OCI-LY7 (cell line): ENCODE measurements around the gene IGIP. TPM values are rescaled to one million over a fixed set of nuclear protein-coding genes. Genes with fewer than 3 reads are reported as not detected.
A peak's percentile ranks its signal among the peaks of the same experiment; 100 is the strongest.

Experiments
- BruUV-seq: library from RNA; stranded (reverse); fragments of 400-500 nt; replicated peaks from 2 replicates; lab custom pipeline; 2021; lab: Mats Ljungman, UMichigan
- CTCF ChIA-PET: fragments of 300-600 bp; sonication (Branson Sonifier 250); formaldehyde crosslinking; loops from one replicate; lab custom pipeline; 2022; ENCODE audit warnings: antibody characterized with exemption; ENCODE audit not compliant: unreplicated experiment; lab: Charles Lee
- POLR2A ChIA-PET: fragments of 300-600 bp; sonication (Branson Sonifier 250); formaldehyde crosslinking; loops from one replicate; lab custom pipeline; 2022; ENCODE audit warnings: antibody characterized with exemption; lab: Charles Lee
- DNase-seq: peaks from one replicate; pipeline ENCODE4 v3.0.0-alpha.2; 2015; ENCODE audit warnings: low spot score
- H2AFZ ChIP-seq: fragments of 200-600 bp; sonication (generic), shearing (Covaris generic); 2 replicates; pipeline ENCODE4 v1.6.1; 2014; ENCODE audit warnings: mild to moderate bottlenecking, antibody characterized with exemption, low read length, moderate library complexity
- H3K27ac ChIP-seq: fragments of 200-600 bp; sonication (generic); 2 replicates; pipeline ENCODE4 v1.5.1; 2014; ENCODE audit warnings: mixed run types, low read depth, mild to moderate bottlenecking, moderate library complexity, low read length, inconsistent platforms; ENCODE audit not compliant: poor library complexity, severe bottlenecking
- H3K36me3 ChIP-seq: fragments of 200-600 bp; sonication (generic); 2 replicates; pipeline ENCODE4 v1.6.1; 2014; ENCODE audit warnings: mild to moderate bottlenecking, antibody characterized with exemption, low read length, moderate library complexity, mixed read lengths; ENCODE audit not compliant: insufficient read depth
- H3K4me1 ChIP-seq: fragments of 200-600 bp; sonication (generic); 2 replicates; pipeline ENCODE4 v1.5.1; 2014; ENCODE audit warnings: mild to moderate bottlenecking, low read length; ENCODE audit not compliant: insufficient read depth, poor library complexity, severe bottlenecking
- H3K4me2 ChIP-seq: fragments of 200-600 bp; sonication (generic); 2 replicates; pipeline ENCODE4 v1.6.1; 2014; ENCODE audit warnings: mild to moderate bottlenecking, low read length
- H3K4me3 ChIP-seq: fragments of 200-600 bp; sonication (generic); 2 replicates; pipeline ENCODE4 v1.5.1; 2014; ENCODE audit warnings: mild to moderate bottlenecking, low read depth, low read length; ENCODE audit not compliant: poor library complexity, severe bottlenecking
- H3K79me2 ChIP-seq: fragments of 200-600 bp; sonication (generic); 2 replicates; pipeline ENCODE4 v1.6.1; 2016; ENCODE audit warnings: low read depth, mild to moderate bottlenecking, low read length, moderate library complexity, mixed read lengths; ENCODE audit not compliant: insufficient read depth
- H3K9me2 ChIP-seq: fragments of 200-600 bp; sonication (generic); 2 replicates; pipeline ENCODE4 v1.6.1; 2016; ENCODE audit warnings: mild to moderate bottlenecking, low read length, mixed read lengths; ENCODE audit not compliant: insufficient read depth
- H3K9me3 ChIP-seq: fragments of 200-600 bp; sonication (generic); 2 replicates; pipeline ENCODE4 v1.6.1; 2014; ENCODE audit warnings: mild to moderate bottlenecking, mixed run types, low read length, mixed read lengths
- H4K20me1 ChIP-seq: fragments of 200-600 bp; sonication (generic); 2 replicates; pipeline ENCODE4 v1.6.1; 2014; ENCODE audit warnings: mild to moderate bottlenecking, antibody characterized with exemption, low read length, moderate library complexity, mixed read lengths; ENCODE audit not compliant: insufficient read depth
- EZH2phosphoT487 ChIP-seq: fragments of 200-600 bp; sonication (generic); IDR thresholded peaks from 2 replicates; pipeline ENCODE4 v1.6.1; 2018; ENCODE audit warnings: low read depth, borderline replicate concordance, mild to moderate bottlenecking, mixed run types, antibody characterized with exemption, low read length, moderate library complexity, mixed read lengths
- intact Hi-C: fragments of 100-400 bp; cut with micrococcal nuclease; formaldehyde crosslinking; loops from one replicate; pipeline ENCODE4 v1.10.0; 2022; ENCODE audit not compliant: unreplicated experiment
- total RNA-seq, 2 experiments: library from RNA; depleted of rRNA in 1 of 2; stranded (reverse); fragments of >200 nt in 1 of 2; shearing (Covaris generic) in 1 of 2; gene quantifications; 2 replicates each; pipeline ENCODE4 v1.2.3, GENCODE V29; 2014 to 2022
- TF ChIP-seq, protein P1 (sequence below): fragments of 200-600 bp; sonication (generic); conservative IDR thresholded peaks from 2 replicates; pipeline ENCODE4 v1.5.1; 2014; ENCODE audit warnings: mild to moderate bottlenecking, antibody characterized with exemption, low read length, moderate library complexity, mixed read lengths

The IGIP gene
- total RNA-seq, 2 experiments from 2014 or later, result 3.3 to 4.9 TPM

DNA sequence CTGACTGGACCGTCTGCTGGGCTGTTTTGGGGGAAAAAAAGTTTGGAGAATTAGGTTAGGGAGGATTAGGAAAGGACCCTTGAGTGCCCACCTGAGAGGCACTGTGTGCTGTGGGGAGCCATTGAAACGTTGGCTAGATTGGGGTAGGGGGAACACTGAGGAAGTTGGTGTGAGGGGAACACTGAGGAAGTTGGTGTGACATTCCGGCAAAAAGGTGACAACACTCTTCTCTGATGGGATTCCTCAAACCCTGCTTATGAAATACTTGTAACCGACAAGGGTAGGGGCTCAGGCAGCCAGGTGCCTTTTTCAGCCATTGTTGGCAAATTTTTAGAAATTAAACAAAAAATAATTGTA, 50.3 kb downstream of the IGIP start:
- Histone ChIP-seq H3K4me2 (peak overlapping the region; percentile 92), H3K9me3 (no peaks in the 10 kb centered on the region), H3K79me2 (peaks cover 9% of the 10 kb centered on the region; the same call in 1 of the 2 replicates), H3K27ac (peak overlapping the region; percentile 46), H3K36me3 (no peaks in the 10 kb centered on the region), H2AFZ (peak overlapping the region; percentile 90), H3K4me1 (peaks cover 10% of the 10 kb centered on the region), H3K4me3 (peak overlapping the region; percentile 94), H3K9me2 (no peaks in the 10 kb centered on the region), H4K20me1 (no peaks in the 10 kb centered on the region)
- no peak for DNase-seq
- POLR2A ChIA-PET, result interaction anchor here (0.8 kb wide), 1 partner anchor 501 kb away, joined by 3 read pairs; no protein-coding TSS in a partner anchor
- TF ChIP-seq, protein P1, sequence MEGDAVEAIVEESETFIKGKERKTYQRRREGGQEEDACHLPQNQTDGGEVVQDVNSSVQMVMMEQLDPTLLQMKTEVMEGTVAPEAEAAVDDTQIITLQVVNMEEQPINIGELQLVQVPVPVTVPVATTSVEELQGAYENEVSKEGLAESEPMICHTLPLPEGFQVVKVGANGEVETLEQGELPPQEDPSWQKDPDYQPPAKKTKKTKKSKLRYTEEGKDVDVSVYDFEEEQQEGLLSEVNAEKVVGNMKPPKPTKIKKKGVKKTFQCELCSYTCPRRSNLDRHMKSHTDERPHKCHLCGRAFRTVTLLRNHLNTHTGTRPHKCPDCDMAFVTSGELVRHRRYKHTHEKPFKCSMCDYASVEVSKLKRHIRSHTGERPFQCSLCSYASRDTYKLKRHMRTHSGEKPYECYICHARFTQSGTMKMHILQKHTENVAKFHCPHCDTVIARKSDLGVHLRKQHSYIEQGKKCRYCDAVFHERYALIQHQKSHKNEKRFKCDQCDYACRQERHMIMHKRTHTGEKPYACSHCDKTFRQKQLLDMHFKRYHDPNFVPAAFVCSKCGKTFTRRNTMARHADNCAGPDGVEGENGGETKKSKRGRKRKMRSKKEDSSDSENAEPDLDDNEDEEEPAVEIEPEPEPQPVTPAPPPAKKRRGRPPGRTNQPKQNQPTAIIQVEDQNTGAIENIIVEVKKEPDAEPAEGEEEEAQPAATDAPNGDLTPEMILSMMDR, result no peak
- no peak for TF ChIP-seq EZH2phosphoT487
- CTCF ChIA-PET, result no interaction called here
- no TSS peak for BruUV-seq
- intact Hi-C loops, result no loop called here

DNA sequence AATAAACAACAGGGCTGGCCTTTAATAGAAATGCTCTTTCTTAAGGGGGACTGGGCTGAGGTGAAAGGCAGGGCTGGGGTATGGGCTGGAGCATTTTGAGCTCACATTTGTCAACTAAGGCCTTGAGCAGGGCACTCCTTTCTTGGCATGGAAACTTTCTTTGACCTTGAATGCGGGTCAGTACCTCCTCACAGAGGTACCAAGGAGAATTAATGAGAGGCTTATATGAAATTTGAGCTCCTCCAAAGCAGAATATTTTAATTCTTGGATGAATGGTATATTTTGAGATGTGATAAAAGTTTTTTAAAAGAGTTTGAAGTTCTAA, 52.3 kb downstream of the IGIP start:
- H4K20me1 ChIP-seq, result no peaks in the 10 kb centered on the region
- peaks cover 9% of the 10 kb centered on the region; the same call in 1 of the 2 replicates for H3K79me2 ChIP-seq
- intact Hi-C loops, result no loop called here
- no peak overlapping the region for H2AFZ ChIP-seq
- CTCF ChIA-PET, result no interaction called here
- DNase-seq, result no peak
- no peak overlapping the region for H3K4me2 ChIP-seq
- H3K36me3 ChIP-seq, result no peaks in the 10 kb centered on the region
- TF ChIP-seq EZH2phosphoT487, result no peak
- TF ChIP-seq, protein P1, result no peak
- no TSS peak for BruUV-seq
- peaks cover 10% of the 10 kb centered on the region for H3K4me1 ChIP-seq
- POLR2A ChIA-PET, result interaction anchor here (0.6 to 1.3 kb wide), 7 partner anchors 8 to 376 kb away, joined by 3 to 7 read pairs (median 4); no protein-coding TSS in a partner anchor
- no peaks in the 10 kb centered on the region for H3K9me2 ChIP-seq
- H3K27ac ChIP-seq, result no peak overlapping the region
- H3K9me3 ChIP-seq, result no peaks in the 10 kb centered on the region
- no peak overlapping the region for H3K4me3 ChIP-seq

GRCh38 chr5:140178482-140179116, 52.9 kb downstream of the IGIP start:
- Histone ChIP-seq H3K79me2 (peaks cover 9% of the 10 kb centered on the region; the same call in 1 of the 2 replicates), H3K27ac (no peak overlapping the region), H2AFZ (no peak overlapping the region), H3K9me3 (no peaks in the 10 kb centered on the region), H4K20me1 (no peaks in the 10 kb centered on the region), H3K4me3 (no peak overlapping the region), H3K36me3 (no peaks in the 10 kb centered on the region), H3K4me1 (peaks cover 10% of the 10 kb centered on the region), H3K9me2 (no peaks in the 10 kb centered on the region), H3K4me2 (no peak overlapping the region)
- intact Hi-C loops, result no loop called here
- no peak for TF ChIP-seq EZH2phosphoT487
- TF ChIP-seq, protein P1, result no peak
- BruUV-seq, result no TSS peak
- ChIA-PET POLR2A (interaction anchor here (0.6 to 1.3 kb wide), 6 partner anchors 9 to 377 kb away, joined by 3 to 7 read pairs (median 4); no protein-coding TSS in a partner anchor), CTCF (no interaction called here)
- no peak for DNase-seq
